OCI-LY7 (cell line): Measurements from ENCODE around the gene NPDC1.

Source experiments
- EZH2phosphoT487 ChIP-seq: fragments of 200-600 bp; sonication (generic); IDR thresholded peaks from 2 replicates; pipeline ENCODE4 v1.6.1; 2018; ENCODE audit warnings: low read depth, borderline replicate concordance, mild to moderate bottlenecking, mixed run types, antibody characterized with exemption, low read length, moderate library complexity, mixed read lengths
- TF ChIP-seq, protein P1 (sequence below): fragments of 200-600 bp; sonication (generic); conservative IDR thresholded peaks from 2 replicates; pipeline ENCODE4 v1.5.1; 2014; ENCODE audit warnings: mild to moderate bottlenecking, antibody characterized with exemption, low read length, moderate library complexity, mixed read lengths

GRCh38 chr9:137002646-137003041 is 43.3 kb downstream of the NPDC1 start:
- TF ChIP-seq, protein P1, sequence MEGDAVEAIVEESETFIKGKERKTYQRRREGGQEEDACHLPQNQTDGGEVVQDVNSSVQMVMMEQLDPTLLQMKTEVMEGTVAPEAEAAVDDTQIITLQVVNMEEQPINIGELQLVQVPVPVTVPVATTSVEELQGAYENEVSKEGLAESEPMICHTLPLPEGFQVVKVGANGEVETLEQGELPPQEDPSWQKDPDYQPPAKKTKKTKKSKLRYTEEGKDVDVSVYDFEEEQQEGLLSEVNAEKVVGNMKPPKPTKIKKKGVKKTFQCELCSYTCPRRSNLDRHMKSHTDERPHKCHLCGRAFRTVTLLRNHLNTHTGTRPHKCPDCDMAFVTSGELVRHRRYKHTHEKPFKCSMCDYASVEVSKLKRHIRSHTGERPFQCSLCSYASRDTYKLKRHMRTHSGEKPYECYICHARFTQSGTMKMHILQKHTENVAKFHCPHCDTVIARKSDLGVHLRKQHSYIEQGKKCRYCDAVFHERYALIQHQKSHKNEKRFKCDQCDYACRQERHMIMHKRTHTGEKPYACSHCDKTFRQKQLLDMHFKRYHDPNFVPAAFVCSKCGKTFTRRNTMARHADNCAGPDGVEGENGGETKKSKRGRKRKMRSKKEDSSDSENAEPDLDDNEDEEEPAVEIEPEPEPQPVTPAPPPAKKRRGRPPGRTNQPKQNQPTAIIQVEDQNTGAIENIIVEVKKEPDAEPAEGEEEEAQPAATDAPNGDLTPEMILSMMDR, result no peak
- TF ChIP-seq EZH2phosphoT487, result no peak
